DMS53 treated with DMSO at 0.1 percent for 48 hours (cell line): ENCODE results near the gene ISX.

Experiments used
- DNase-seq: peaks from one replicate; lab custom pipeline; 2025; ENCODE audit not compliant: unreplicated experiment; lab: John Stamatoyannopoulos, UW

ISX gene

DNA sequence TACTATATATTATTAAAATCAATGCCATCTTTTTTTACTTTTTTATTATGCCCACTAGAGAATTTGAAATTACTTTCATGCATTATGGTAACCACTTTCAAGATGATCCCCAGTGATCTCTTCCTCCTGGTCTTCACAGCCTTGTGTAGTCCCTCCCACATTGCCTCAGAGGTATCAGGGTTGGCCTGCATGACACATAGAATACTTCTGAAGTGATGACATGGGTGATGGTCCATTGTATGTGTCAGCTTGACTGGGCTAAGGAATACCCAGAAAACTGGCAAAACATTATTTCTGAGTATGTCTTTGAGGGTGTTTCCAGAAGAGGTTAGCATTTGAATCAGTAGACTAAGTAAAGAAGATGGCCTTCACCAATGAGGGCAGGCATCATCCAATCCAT lies 14.2 kb upstream of the ISX start:
- no peak for DNase-seq

DNA sequence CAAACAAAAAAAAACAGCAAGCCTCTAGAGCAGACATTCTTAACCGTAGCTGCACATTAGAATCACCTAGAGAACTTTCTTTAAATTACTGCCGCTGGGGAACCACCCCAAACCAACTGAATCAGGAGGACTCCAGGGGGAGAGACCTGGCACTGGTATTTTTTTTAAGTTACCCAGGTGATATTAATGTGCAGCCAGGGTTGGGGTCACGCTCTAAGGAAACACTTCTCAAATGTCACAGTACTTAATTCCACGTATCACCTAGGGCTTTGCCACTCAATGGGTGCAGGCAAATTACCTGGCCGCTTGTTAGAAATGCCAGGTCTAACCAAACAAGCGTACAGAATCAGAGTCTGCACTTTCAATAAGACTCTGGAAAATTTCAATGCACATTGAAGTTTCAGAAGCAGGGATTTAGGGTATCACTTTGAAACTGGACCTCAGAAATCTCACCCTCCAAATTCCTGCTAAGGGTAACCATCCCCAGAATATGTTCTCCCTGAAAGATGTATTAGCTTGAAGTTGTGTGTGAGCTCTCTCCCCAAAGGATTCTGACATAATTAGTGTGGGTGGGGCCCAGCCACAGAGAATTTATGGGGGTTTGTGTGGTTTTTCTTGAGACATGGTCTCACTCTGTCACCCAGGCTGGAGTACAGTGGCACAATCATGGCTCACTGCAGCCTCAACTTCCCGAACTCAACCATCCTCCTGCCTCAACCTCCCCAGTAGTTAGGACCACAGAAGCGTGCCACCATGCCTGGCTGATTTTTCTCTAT lies 12.7 kb upstream of the ISX start:
- DNase-seq: no peak

DNA sequence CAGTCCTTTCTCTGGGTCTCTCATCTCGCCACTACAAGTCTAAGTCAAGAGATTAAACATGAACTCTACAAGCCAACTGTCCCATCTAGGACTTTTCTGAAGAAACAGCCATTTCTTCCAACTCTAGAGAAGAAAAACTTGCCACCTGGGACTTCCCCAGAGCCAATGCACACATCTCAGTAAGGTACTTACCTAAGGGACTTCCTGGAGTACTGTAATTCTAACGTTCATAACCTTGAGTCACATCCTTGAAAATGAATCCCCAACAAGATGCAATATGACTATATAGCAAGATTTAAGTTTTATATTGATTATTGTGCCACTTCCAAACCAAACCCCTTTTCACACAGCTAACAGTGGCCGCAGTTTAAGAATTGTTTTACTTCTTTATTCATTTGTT lies 11.9 kb upstream of the ISX start:
- DNase-seq: no peak

DNA sequence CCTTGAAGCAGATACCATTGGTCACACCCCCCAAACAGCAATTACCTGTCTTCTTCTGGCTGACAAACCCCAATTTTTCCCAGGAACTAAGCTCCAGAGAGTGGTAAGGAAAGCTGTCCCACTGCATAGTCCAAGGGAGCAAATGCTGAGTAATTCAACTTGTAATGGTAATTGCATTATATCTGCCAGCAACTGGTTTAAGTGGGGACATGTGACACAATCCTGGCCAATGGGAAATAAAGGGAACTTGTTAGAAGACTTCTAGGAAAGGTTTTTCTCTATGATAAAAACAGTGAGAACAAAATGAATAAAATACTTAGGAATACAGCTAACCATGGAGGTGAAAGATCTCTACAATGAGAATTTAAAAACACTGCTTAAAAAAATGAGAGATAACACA lies 9.5 kb upstream of the ISX start:
- DNase-seq: no peak

DNA sequence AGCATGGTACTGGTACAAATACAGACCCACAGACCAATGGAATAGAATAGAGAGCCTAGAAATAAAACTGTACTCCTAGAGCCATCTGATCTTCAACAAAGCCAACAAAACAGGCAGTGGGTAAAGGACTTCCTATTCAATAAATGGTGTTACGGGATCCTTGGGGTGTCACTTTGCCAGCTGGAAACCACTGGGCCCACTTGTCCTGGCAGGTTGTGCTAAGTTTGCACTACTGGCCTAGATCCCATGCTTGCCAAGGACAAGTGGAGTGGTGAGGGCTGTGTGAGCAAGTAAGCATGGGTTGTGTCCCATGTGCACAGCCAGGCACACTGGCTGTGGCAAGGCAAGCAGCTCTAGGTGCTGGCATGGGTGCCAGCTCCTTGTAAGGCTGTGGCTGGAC lies 8.8 kb upstream of the ISX start:
- no peak for DNase-seq

DNA sequence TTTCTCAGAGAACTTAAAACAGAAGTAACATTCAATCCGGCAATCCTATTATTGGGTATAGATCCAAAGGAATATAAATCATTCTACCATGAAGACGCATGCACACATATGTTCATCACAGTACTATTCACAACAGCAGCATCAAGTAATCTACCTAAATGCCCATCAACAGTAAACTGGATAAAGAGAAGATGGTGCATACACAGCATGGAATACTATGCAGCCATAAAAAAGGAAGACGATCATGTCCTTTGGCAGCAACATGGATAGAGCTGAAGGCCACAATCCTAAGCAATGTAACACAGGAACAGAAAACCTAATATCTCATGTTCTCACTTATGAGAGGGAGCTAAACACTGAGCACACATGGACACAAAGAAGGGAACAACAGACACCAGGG lies 6.3 kb upstream of the ISX start:
- no peak for DNase-seq

DNA sequence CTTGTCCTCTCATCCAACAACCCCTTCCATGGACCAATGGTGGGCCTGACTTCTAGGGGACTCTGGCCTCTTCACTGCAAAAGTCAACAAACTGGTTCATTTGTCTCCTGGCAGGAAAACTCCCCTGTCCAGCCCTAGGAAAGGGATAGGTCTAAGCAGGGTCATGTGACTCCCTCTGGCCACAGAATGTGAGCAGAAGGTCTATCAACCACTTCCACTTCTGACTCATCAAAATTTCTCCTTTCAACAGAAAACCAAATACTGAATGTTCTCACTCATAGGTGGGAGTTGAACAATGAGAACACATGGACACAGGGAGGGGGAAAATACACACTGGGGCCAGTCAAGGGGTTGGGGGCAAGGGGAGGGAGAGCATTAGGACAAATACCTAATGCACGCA lies 1.3 kb upstream of the ISX start:
- DNase-seq: no peak

DNA sequence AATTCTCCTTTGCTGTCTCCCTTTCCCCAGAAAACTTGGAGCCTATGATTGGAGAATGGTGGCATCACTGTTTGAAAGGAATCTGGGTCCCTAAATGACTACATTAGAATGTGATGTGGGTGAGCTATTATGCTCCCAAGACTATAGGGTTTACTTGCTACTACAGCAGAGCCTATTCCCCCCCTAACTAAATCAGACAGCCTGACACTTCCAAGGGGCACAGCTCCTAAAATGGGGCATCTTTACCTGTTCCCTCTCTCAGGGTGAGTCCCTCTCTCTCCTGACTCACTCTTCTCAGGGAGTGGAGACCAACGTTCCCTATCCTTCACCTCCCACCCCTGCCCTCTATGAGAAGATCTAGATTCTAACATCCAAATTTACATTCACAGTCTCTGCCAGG lies 775 bp upstream of the ISX start:
- no peak for DNase-seq

DNA sequence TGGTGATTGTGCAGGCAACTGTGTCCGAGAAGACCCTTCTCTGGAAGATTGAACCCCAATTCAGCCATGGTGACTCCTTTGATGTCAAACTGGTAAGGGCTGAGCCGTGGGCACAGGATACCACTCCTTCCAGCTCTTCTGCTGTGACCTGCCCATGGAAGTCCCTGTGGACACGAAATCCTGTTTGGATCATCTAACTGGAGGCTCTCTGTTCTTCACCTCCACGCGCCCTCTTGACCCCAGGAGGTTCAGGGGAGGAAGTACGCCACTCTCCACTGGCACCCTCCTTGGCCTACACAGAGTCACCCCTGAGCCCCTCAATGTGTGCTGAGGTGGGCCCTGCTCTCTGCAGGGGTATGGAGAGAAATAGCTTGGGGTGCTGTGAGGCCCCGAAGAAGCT lies 810 bp downstream of the ISX start:
- DNase-seq: no peak

DNA sequence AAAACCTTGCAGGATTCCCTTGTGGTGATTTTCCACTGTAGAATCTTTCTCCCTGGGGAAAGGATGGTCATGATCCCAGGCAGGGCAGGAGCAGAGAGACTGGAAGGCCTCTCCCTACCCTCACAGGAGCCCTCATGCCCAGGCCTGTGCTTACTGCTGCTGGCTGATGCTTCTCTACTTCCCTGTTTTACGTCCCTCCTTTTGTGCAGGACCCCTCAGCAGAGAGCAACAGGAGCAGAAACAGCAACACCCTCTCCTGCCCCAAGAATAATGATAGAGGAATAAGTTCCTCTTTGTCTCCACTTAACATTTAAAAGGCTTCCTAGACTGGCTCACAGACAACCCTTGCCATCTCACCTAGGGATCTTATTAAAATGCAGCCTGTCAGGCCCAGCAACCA lies 3.6 kb downstream of the ISX start:
- no peak for DNase-seq

DNA sequence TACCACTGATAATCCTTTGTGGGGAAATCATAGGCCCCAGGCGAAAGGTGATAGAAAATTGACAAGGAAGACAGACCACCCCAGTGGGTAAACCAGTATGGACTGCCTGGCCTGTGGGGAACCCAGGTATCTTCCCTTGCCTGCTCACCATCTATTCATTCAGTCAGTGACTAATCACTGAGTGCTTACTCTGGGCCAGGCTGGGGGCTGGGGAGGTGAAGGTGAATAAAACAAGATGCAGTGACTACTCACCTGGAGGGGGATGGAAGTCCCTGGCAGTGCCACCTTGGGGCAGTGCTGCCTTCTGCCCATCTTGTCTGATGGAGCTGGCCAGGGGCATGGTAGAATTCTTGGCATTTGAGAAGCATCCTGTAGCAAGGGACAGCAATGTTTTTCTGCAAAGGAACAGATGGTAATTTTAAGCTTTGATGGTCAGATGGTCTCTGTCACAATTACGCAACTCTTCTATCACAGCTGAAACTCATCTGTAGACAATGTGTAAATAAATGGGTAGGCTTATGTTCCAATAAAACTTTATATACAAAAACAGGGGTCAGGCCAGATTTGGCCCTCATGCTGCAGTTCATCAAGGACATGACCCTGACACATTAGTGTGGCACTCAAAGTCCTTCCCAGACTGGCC lies 4.6 kb downstream of the ISX start:
- no peak for DNase-seq

DNA sequence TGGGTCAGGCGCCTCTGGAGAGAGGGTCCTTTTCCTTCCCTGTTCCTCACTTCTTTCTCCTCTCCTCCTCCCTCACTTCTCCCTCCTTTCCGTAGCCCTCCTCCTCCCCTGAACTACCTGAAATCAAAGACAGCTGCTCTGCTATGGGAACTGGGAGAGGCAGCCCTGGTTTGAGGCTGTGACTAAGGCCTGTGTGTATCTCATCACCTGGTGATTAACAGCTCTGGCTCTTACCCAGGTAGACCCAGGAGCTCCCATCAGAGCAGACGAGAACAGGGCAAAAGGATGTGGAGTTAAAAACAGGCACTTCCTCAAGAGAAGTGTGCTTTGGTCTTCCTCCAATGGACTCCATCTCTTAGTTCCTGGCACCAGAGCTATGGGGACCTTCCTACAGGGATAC lies 5.8 kb downstream of the ISX start:
- no peak for DNase-seq

DNA sequence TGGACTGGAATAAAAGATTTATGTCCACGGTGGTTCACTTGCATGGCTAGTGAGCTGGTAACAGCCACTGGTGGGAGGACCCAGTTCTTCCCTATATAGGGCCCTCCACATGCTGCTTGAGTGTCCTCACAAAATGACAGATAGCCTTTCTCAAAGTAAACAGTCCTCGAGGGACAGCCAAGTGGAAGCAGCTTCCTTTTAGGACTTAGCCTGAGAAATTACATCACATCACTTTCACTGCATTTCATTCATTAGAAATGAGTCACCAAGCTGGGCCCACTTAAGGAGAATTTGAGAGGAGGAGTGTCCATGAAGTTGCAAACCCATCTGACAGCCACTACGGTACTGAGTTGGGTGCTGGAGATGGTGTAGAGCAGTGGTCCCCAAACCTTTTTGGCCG lies 7.0 kb downstream of the ISX start:
- no peak for DNase-seq

- no peak for DNase-seq
These were observed 8.6 kb downstream of the ISX start for GRCh38 chr22:35074583-35074982.

DNA sequence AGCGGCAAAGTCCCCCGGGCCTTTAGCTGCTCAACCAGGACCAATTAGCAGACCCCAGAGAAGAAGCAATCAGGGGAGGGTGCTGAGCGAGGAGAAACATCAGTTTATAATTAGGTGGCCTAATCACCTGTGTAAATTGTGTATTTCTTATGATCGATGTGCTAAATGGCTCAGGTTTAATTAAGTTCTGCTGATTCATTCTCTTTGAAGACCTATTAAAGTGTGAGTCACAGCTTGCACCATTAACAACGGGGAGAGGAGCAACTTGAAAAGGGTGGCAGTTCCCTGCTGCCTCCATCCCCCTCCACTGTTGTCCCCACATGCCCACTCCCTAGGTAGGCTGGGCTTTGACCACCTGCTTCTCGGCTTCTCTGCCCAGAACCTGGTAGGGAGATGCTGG lies 10.7 kb downstream of the ISX start:
- no peak for DNase-seq

- no peak for DNase-seq
These were observed 19.7 kb downstream of the ISX start for GRCh38 chr22:35085621-35086020.

DNA sequence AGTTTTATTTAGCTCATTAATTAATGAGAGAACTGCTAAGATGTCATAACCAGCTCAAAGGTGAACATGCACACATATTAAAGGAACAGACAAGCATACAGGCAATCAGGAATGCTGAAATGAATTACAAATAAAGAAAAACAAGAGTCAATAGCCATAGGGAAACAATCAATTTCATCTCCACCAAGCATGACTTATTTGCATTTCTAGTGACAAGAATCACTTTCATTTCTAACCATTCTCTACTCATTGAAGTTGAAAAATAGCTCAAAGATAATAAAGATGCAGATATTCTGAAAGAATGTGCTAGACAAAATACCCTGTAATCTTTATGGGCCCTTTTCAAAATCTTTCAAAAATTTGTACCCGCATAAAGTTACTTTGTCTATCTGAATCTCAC lies 23.2 kb downstream of the ISX start:
- DNase-seq: no peak

GRCh38 chr22:35092406-35092805 lies 26.4 kb downstream of the ISX start:
- DNase-seq: no peak

- no peak for DNase-seq
These were observed 33.0 kb downstream of the ISX start for GRCh38 chr22:35098921-35099320.

DNA sequence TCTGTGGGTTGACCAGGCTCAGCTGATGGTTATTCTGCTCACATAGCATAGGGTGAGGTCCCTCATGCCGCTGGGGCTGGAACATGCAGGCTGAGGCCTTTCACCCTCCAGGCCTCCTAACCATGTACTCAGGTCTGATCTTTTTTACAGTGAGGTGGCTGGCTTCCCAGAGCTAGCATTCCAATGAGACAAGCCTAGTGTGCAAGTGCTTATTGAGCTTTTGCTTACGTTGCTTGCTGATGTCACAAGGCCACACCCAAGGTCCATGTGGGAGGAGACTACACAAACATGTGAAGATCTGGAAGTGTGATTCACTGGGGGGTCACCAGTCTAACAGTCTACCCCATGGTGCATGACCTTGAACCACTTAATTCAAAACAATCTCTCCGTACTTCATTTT lies 33.9 kb downstream of the ISX start:
- DNase-seq: no peak

DNA sequence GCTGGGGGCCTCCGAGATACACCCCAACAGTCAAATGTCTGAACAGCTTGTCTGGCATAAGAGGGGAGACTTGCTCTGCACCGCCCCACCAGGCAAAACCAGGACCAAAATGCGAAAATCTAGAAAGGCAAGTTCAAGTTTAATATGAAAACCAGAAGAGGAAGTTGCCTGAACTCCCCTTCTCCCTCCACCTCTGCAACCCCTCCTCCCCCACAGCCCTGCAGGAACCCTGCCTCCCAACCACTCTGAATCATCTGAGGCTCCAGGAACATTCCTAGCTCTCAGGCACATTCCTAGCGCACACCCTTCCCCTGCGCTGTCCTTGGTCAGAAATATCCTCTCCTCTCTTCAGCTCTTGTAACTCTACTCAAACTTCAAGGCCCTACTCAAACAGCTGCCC lies 36.7 kb downstream of the ISX start:
- DNase-seq: no peak

DNA sequence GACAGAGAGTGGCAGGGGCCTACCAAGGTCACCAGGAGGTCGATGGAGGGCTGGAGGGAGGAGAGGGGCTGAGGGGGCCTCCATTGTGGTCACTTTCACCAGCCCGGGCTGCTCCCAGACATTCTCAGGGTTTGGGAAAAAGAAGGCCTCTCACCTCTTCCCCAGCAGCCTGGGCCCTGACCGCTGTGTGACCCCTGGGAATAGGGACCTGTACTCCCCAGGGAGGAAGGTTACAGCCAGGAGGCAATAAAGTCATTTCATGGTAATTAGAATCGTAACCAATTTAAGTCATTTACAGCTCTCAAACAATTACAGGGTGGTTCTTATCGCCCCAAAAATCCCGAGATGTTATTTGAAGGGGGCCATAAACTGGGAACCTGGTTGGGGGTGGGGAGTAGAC lies 37.8 kb downstream of the ISX start:
- no peak for DNase-seq

DNA sequence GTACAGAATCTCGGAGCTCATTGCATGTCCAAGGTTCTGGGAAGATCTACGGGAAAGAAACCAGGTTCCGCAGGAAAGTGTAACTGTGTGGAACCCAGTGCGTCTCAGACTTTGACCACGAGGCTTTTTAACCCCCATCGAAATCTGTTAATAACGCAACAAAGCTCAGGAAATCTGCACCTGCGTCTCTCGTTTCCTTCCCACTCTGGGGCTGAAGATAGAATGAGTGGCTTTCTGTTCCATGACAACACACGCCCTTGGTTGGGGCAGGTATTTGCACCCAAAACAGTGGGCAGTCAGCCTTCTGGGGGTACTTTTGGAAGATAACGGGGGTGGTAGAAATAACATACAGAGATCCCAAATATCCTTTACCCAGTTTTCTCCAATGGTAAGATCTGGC lies 38.5 kb downstream of the ISX start:
- no peak for DNase-seq
